IMR-90 (cell line): Measurements from ENCODE around the gene UBE3B. TPM values are rescaled to one million over a fixed set of nuclear protein-coding genes. Genes with fewer than 3 reads are reported as not detected.

Experiments
- ATAC-seq: fragments of 200-7000 bp; cut with Tn5 transposase; 2 replicates; pipeline ENCODE4 v1.9.1; 2020; ENCODE audit warnings: low read depth, mild to moderate bottlenecking, moderate library complexity
- BruUV-seq: library from RNA; stranded (reverse); fragments of 400-500 nt; replicated peaks from 2 replicates; lab custom pipeline; 2021; lab: Mats Ljungman, UMichigan
- CTCF ChIA-PET: fragments of 300-600 bp; formaldehyde crosslinking; extraction: SDS; loops from one replicate; lab custom pipeline; 2021; ENCODE audit warnings: antibody characterized with exemption; lab: Yijun Ruan, JAX
- POLR2A ChIA-PET: fragments of 300-600 bp; sonication (Branson Sonifier 250); formaldehyde crosslinking; loops from one replicate; lab custom pipeline; 2022; ENCODE audit warnings: antibody characterized with exemption; ENCODE audit not compliant: unreplicated experiment; lab: Charles Lee
- DNase-seq: peaks from one replicate; pipeline ENCODE4 v3.0.0; 2013
- H2AFZ ChIP-seq: replicated peaks from 2 replicates; pipeline ENCODE3; 2013; ENCODE audit warnings: low read length, mild to moderate bottlenecking; ENCODE audit not compliant: poor library complexity
- H2AK5ac ChIP-seq: 2 replicates; pipeline ENCODE4 v1.6.1; 2013; ENCODE audit warnings: low read depth, low read length, inconsistent platforms
- H2AK9ac ChIP-seq: replicated peaks from 2 replicates; pipeline ENCODE3; 2013; ENCODE audit warnings: mild to moderate bottlenecking, low read depth, low read length, moderate library complexity; ENCODE audit not compliant: poor library complexity
- H2BK120ac ChIP-seq: 2 replicates; pipeline ENCODE4 v1.6.1; 2013; ENCODE audit warnings: low read depth, low read length, inconsistent platforms
- H2BK15ac ChIP-seq: 3 replicates; pipeline ENCODE4 v1.6.1; 2013; ENCODE audit warnings: low read depth, low read length, inconsistent platforms
- H2BK20ac ChIP-seq: 2 replicates; pipeline ENCODE4 v1.6.1; 2013; ENCODE audit warnings: low read depth, mild to moderate bottlenecking, inconsistent platforms, low read length, moderate library complexity
- H2BK5ac ChIP-seq: 2 replicates; pipeline ENCODE4 v1.6.1; 2013; ENCODE audit warnings: mild to moderate bottlenecking, low read depth, low read length, inconsistent platforms; ENCODE audit not compliant: poor library complexity, severe bottlenecking
- H3K14ac ChIP-seq: replicated peaks from 2 replicates; pipeline ENCODE4 v1.6.1; 2013; ENCODE audit warnings: low read depth, low read length, inconsistent platforms
- H3K18ac ChIP-seq: 2 replicates; pipeline ENCODE4 v1.6.1; 2013; ENCODE audit warnings: low read depth, low read length, control low read depth
- H3K23ac ChIP-seq: 2 replicates; pipeline ENCODE4 v1.6.1; 2013; ENCODE audit warnings: low read depth, low read length, inconsistent platforms
- H3K27ac ChIP-seq: 2 replicates; pipeline ENCODE4 v1.5.1; 2013; ENCODE audit warnings: mild to moderate bottlenecking, control low read depth, low read length; ENCODE audit not compliant: insufficient read depth
- H3K27me3 ChIP-seq: 2 replicates; pipeline ENCODE4 v1.6.1; 2013; ENCODE audit warnings: low read length; ENCODE audit not compliant: control insufficient read depth, insufficient read depth
- H3K36me3 ChIP-seq: 2 replicates; pipeline ENCODE4 v1.6.1; 2013; ENCODE audit warnings: low read length, mixed read lengths; ENCODE audit not compliant: control insufficient read depth, insufficient read depth
- H3K4ac ChIP-seq: 2 replicates; pipeline ENCODE4 v1.6.1; 2013; ENCODE audit warnings: low read depth, low read length, inconsistent platforms
- H3K4me1 ChIP-seq: 2 replicates; pipeline ENCODE4 v1.6.1; 2013; ENCODE audit warnings: low read length, mixed read lengths; ENCODE audit not compliant: control insufficient read depth, insufficient read depth
- H3K4me2 ChIP-seq: 2 replicates; pipeline ENCODE4 v1.6.1; 2013; ENCODE audit warnings: low read depth, mild to moderate bottlenecking, control low read depth, low read length, moderate library complexity
- H3K4me3 ChIP-seq: 2 replicates; pipeline ENCODE4 v1.5.1; 2013; ENCODE audit warnings: low read depth, mild to moderate bottlenecking, control low read depth, low read length, moderate library complexity; ENCODE audit not compliant: insufficient read depth
- H3K56ac ChIP-seq: 2 replicates; pipeline ENCODE4 v1.6.1; 2013; ENCODE audit warnings: low read length, inconsistent platforms; ENCODE audit not compliant: insufficient read depth; ENCODE audit errors: extremely low read depth
- H3K79me1 ChIP-seq, 2 experiments: 2 replicates each; pipeline ENCODE4 v1.6.1; 2013; ENCODE audit warnings: low read length in 2 of 2, inconsistent platforms in 1 of 2, low read depth in 1 of 2
- H3K9ac ChIP-seq: 2 replicates; pipeline ENCODE4 v1.6.1; 2013; ENCODE audit warnings: low read depth, low read length, control low read depth
- H3K9me1 ChIP-seq: 2 replicates; pipeline ENCODE4 v1.6.1; 2013; ENCODE audit warnings: low read length, inconsistent platforms; ENCODE audit not compliant: insufficient read depth
- H3K9me3 ChIP-seq: 2 replicates; pipeline ENCODE4 v1.6.1; 2013; ENCODE audit warnings: low read length; ENCODE audit not compliant: control insufficient read depth, insufficient read depth
- H4K20me1 ChIP-seq: 2 replicates; pipeline ENCODE4 v1.6.1; 2013; ENCODE audit warnings: low read length, inconsistent platforms; ENCODE audit not compliant: insufficient read depth
- H4K5ac ChIP-seq: 2 replicates; pipeline ENCODE4 v1.6.1; 2013; ENCODE audit warnings: mild to moderate bottlenecking, low read depth, low read length, control low read depth
- H4K8ac ChIP-seq, 2 experiments: 2 replicates each; pipeline ENCODE4 v1.6.1; 2013; ENCODE audit warnings: low read depth in 2 of 2, low read length in 2 of 2, control low read depth in 1 of 2, inconsistent platforms in 1 of 2
- H4K91ac ChIP-seq: 2 replicates; pipeline ENCODE4 v1.6.1; 2013; ENCODE audit warnings: low read depth, low read length, inconsistent platforms; ENCODE audit not compliant: insufficient read depth
- RAD21 ChIP-seq: IDR thresholded peaks from 2 replicates; pipeline ENCODE4 v1.6.1; 2012; ENCODE audit warnings: low read length, improper control_type of control experiment
- WGBS, 2 experiments: methylation state at CpG; one replicate each; pipeline versions ENCODE4 v1.1.5 to v1.1.7; 2013; ENCODE audit warnings: missing lambda C conversion rate in 2 of 2; ENCODE audit not compliant: insufficient read length in 1 of 2; ENCODE audit errors: extremely low coverage in 2 of 2; 5-methylcytosine and 5-hydroxymethylcytosine counted together
- dilution Hi-C: fragments of 300-500 bp; cut with HindIII; formaldehyde crosslinking; loops from one replicate; pipeline ENCODE4 v1.14.3; 2018; ENCODE audit warnings: low sequenced_read_pairs; ENCODE audit not compliant: unreplicated experiment
- in situ Hi-C: fragments of 300-500 bp; cut with MboI; formaldehyde crosslinking; loops from 3 replicates; pipeline ENCODE4 v1.14.3; 2019; ENCODE audit warnings: low sequenced_read_pairs, inconsistent platforms, mixed read lengths
- intact Hi-C: fragments of 100-400 bp; cut with micrococcal nuclease; formaldehyde crosslinking; loops from 2 replicates; pipeline ENCODE4 v1.10.0; 2022
- polyA plus RNA-seq, 3 experiments: library from polyadenylated mRNA; depleted of rRNA; stranded (reverse); fragments of >200 nt; gene quantifications; 2 replicates each; pipeline ENCODE4 v1.2.3, GENCODE V29; 2012; ENCODE audit warnings: low replicate concordance in 1 of 3
- total RNA-seq: library from RNA; depleted of rRNA; stranded (reverse); fragments of >200 nt; gene quantifications from 2 replicates; pipeline ENCODE4 v1.2.3, GENCODE V29; 2012

UBE3B gene
- total and polyA plus RNA-seq, 2 of the 4 experiments (the other 2 are of a cell fraction): 18.8 to 24.9 TPM

DNA sequence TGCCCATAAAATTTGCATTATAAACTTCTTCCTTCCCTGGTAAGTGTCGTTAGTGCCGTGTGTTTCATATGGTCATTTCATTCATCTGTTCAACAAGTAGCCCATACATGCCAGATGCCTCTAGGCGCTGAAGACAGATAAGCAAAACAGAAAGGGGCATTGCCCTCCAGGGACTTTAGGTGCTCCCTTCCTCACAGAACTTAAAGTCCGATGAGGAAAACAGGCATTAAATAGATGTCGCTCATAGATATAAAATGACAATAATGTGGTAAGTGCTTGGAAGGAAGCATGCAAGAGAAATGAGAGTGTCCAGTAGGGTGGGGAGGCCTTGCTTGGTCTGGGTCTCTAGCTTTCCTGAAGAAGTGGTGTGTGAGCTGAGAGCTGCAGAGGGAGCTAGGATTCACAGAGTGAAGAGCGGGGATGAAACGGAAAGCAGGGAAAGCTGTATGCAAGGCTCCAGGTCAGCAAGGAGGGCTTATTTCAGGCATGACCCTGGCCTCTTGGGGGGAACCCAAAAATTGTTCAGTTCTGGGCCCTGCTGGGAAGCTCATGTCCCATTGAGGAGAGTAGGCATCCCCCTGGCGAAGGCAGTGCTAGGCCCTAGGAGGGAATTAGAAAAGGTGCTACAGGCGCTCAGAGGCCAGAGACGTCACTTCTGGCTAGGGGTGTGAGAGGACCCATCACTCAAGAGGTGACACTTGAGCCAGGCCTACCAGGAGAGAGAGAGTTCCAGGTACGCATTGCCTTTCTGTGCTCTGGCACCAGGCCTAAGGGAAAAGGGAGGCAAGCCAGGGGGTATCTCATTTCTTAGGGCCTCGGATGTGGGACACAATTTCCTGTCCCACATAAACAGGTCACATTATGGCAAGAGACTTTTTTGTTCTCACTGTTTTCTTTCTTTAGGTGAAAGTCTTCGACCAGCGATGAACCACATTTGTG lies 11.9 kb downstream of the UBE3B start:
- Histone ChIP-seq H4K5ac (no peak overlapping the region), H3K27me3 (no peaks in the 10 kb centered on the region), H4K8ac (no peak overlapping the region), H3K4me2 (no peak overlapping the region), H3K36me3 (peaks cover 66% of the 10 kb centered on the region), H3K9ac (no peak overlapping the region), H4K91ac (no peak overlapping the region), H4K20me1 (no peaks in the 10 kb centered on the region), H2AK9ac (no peak overlapping the region), H2BK15ac (no peak overlapping the region), H3K9me1 (no peaks in the 10 kb centered on the region), H3K9me3 (no peaks in the 10 kb centered on the region), H3K79me1 (no peaks in the 10 kb centered on the region), H3K4ac (no peak overlapping the region), H2AK5ac (no peak overlapping the region), H3K56ac (no peak overlapping the region), H3K23ac (no peak overlapping the region), H3K14ac (no peak overlapping the region), H3K27ac (no peak overlapping the region), H2BK20ac (no peak overlapping the region), H3K18ac (no peak overlapping the region), H2BK5ac (no peak overlapping the region), H2AFZ (no peak overlapping the region), H3K4me3 (no peak overlapping the region), H3K4me1 (peaks cover 2% of the 10 kb centered on the region; the same call in 1 of the 2 replicates), H2BK120ac (no peak overlapping the region)
- no peak for ATAC-seq
- in situ Hi-C loops (no loop called here), dilution Hi-C loops (no loop called here), intact Hi-C loops (no loop called here)
- no peak for TF ChIP-seq RAD21
- DNase-seq: no peak
- BruUV-seq: no TSS peak
- CTCF ChIA-PET: no interaction called here
- WGBS, 2 experiments: 100% methylated on average over 2 of the region's 14 CpGs; no CpG with 5 or more reads in 1 of the 2 experiments
- POLR2A ChIA-PET: no interaction called here
